NAMALWA (cell line): ENCODE results near the gene GRID1.
A peak's percentile ranks its signal among the peaks of the same experiment; 100 is the strongest.
"Not testable (repeated sequence)": the region's sequence is repeated elsewhere in the genome, so short reads cannot be mapped to it uniquely, and the experiment has no call there.

ENCODE experiments used
- DNase-seq: peaks from one replicate; pipeline ENCODE4 v3.0.0-alpha.2; 2015; ENCODE audit warnings: low spot score

GRID1 gene

GRCh38 chr10:85791818-85792532 lies 574.6 kb downstream of the GRID1 start:
- DNase-seq = peak; percentile 35

- no peak for DNase-seq
Measured at GRCh38 chr10:85789982-85790789, 576.4 kb downstream of the GRID1 start.

DNA sequence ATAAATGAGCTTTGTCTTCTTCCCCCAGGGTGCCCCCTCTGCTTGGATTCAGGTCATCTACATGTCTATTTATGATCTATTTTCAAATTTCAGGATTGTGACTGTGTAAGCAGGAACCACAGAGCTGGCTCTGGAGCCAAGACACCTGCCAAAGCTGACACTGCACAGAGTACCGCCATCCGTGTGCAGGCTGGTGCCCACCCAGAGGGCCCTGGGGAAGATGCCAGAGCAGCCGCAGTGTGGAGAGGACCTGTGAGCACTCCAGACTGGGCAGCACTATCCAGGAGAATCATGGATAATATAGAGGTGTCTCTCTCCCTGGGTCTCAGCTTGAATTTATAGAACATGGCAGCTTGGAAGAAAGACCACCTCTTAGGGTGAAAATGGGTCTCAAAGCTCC lies 577.5 kb downstream of the GRID1 start:
- DNase-seq = no peak

GRCh38 chr10:85788570-85788969 lies 578.0 kb downstream of the GRID1 start:
- DNase-seq = no peak

- DNase-seq = no peak
Measured at GRCh38 chr10:85787881-85788280, 578.7 kb downstream of the GRID1 start.

DNA sequence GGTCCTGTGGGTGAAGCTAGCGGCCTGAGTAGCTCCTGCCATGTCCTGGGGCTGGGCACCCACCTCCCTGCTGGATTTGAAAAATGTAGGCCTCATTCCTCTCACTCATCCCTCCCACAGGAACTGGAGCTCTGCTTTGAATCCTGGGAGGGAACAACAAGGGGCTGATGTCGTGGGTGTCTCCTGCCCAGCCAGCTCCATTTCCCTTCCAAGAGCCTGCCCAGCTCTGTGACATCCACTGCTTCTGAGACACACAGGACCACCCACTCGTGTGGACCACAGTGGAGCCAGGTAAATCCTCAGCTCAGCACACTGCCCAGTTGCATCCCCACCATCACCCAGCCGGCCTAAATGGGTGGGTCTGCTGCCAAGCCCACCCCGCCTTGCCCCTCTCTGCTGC lies 579.2 kb downstream of the GRID1 start:
- DNase-seq = no peak

DNA sequence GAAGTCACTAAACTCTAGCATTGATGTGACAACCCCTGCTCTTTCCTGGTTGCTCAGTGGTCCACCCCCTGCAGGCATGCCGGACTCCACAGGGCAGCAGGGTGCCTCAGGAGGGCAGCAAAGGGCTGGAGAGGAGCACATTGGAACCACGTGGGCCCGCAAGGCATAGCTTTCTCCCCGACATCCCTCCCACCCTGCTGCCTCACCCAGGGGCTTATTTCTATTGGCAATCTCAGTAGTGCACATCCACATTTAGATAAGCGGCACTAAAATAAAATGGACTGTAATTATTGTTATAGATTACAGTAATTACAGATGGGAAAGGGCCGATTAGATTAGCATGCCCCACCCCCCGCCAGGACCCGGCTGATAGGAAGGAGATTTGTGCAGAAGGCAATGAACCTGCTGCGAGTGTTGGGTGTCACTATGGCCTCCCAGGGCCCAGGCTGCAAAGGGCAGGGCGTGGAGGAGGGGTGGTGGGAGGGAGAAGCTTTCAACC lies 580.1 kb downstream of the GRID1 start:
- DNase-seq = peak; percentile 4

DNA sequence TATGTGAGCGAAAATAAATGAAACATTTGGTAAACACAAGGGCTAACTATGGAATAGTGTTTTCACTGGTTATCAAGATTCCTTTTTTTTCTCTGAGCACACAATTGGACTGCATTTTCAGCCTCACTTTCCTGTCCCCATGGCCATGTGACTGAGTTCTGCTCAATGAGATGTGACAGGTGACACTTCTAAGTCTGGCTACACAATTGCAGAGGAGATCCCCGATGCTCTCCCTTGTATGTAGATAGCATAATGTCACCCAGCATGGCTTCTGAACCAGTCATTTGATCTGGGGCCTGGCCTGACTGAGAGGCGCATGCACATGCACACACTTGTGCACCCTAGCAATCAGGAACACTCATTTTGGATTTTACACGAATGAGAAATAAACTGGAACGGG lies 581.8 kb downstream of the GRID1 start:
- DNase-seq = no peak

DNA sequence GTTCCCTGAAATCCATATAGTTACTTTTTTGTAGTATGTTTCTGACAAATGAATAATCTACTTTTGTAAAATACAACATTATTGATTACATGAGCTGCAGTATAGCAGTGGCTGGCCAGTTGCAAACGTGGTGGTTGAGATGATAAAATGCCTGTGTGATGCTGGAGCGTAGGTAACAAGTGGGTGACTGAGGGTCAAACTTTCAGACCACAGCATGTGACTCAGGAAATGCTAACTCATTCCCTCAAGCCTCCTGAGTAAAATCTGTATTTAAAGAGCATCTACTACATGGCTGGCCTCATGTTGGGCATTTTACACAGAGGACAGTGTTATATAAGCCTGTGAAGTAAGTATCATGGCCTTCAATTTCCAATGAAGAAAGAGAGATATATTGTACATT lies 585.2 kb downstream of the GRID1 start:
- no peak for DNase-seq

GRCh38 chr10:85778074-85778473 lies 588.5 kb downstream of the GRID1 start:
- DNase-seq = no peak

DNA sequence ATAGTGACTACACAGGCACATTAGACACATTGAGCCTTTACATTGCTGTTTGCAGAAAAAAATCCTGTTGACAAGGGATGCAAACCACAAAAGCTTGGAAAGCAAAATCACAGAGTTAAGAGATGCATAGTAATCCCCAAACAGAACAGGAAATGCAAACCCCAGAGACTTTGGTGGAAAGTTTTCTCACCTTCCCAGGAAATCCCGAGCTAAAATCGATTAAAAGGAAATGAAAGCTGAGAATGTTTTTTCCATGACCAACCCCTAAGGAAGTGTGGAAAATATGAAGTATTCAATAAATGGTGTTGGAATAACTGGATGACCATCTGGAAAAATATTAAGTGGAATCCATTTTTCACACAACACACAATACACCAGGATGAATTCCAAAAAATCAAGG lies 598.7 kb downstream of the GRID1 start:
- DNase-seq = no peak

- no peak for DNase-seq
Measured at GRCh38 chr10:85764108-85764507, 602.5 kb downstream of the GRID1 start.

- DNase-seq = no peak
Measured at GRCh38 chr10:85761906-85762445, 604.6 kb downstream of the GRID1 start.

DNA sequence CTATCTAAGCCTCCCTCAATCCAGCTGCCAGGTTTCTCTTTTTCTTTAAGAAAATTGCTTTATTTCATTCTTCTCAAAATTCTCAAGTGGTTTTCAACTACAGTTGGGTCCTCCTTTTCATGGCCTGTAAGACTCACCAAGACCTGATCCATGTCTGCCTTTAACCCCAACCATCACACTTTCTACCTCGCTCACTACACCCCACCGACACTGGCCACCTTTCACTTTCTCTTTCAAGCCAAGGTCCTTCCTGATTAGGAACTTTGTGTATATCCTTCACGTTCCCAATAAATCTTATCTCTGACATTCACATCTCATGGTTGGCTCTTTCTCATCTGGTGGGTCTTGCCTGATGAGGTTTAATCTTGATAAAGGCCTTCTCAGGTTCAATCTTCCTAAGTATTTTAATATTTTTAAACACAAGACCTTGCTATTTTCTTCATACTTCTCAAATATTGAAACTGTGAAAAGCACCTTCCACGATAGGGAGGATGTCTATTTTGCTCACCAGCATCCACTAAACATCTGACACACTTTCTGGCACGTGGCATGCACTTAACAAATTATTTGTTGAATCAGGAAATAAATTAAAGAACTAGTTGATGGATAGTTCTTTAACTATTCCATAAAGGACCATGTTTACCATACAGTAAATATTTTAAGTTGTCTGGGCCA lies 624.8 kb downstream of the GRID1 start:
- DNase-seq = no peak

DNA sequence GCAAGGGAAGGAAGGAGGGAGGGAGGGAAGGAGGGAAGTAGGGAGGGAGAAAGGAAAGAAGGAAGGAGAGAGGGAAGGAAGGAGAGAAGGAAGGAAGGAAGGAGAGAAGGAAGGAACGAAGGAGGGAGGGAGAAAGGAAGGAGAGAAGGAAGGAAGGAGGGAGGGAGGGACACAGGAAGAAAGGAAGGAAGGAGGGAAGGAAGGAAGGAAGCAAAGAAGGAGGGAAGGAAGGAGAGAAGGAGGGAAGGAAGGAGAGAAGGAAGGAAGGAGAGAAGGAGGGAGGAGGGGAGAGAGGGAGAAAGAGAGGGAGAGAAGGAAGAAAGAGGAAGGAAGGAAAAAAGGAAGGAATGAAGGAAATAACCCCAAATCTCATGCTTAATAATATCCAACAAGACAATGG lies 630.6 kb downstream of the GRID1 start:
- DNase-seq = no peak

- DNase-seq = no peak
Measured at GRCh38 chr10:85734791-85735190, 631.8 kb downstream of the GRID1 start.

DNA sequence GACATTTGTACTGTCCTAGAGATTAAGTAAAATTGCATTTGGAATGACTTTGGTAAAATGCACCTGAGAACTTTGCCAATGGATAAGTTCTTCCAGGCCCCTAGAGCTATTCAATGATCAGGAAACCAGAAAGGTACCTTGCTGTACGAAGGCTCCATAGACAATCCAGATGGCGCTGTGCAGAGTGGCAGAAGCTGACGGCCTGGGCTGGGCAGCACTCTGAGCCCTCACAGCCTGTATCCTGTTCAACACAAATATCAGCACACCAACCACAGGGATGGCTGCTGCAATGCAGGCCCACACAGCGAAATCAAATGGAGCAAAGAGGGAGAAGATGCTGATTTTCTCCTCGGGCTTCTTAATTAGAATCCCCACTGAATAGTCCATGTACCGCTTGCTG lies 642.4 kb downstream of the GRID1 start:
- DNase-seq = no peak

GRCh38 chr10:85720931-85721590 lies 645.5 kb downstream of the GRID1 start:
- no peak for DNase-seq

GRCh38 chr10:85719408-85719807 lies 647.2 kb downstream of the GRID1 start:
- no peak for DNase-seq

DNA sequence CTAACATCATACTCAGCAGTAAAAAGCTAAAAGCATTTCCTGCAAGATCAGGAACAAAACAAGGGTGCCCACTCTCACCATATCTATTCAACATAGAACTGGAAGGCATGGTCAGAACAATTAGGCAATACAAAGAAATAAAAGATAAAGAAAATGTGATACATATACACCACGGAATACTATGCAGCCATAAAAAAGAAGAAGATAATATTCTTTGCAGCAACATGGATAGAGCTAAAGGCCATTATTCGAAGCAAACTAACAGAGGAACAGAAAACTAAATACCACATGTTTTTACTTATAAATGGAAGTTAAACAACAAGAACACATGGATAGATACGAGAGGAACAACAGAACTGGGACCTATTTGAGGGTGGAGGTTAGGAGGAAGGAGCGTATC lies 652.7 kb downstream of the GRID1 start:
- DNase-seq = no peak

- no peak for DNase-seq
Measured at GRCh38 chr10:85702768-85703167, 663.8 kb downstream of the GRID1 start.

GRCh38 chr10:85699066-85699465 lies 667.5 kb downstream of the GRID1 start:
- not testable (repeated sequence) for DNase-seq
